Kidney (tissue), 14 donors: ENCODE results near the gene NOL6. TPM values are rescaled to one million over a fixed set of nuclear protein-coding genes. Genes with fewer than 3 reads are reported as not detected.
A peak's percentile ranks its signal among the peaks of the same experiment; 100 is the strongest.

Source experiments
- DNase-seq, 5 donors: peaks; one replicate each; pipeline ENCODE4 v3.0.0-alpha.2; 2013 to 2020
- FAIRE-seq: peaks from 2 replicates; lab custom pipeline; 2012; peaks lifted over from hg19 to GRCh38; lab: Jason Lieb, UNC
- H3K27ac ChIP-seq, 2 donors: one replicate each; pipeline ENCODE4 v1.7.0; 2013; ENCODE audit warnings: low read depth in 2 of 2, low read length in 2 of 2, inconsistent platforms in 1 of 2
- H3K27me3 ChIP-seq: one replicate; pipeline ENCODE4 v1.7.1; 2013; ENCODE audit warnings: low read length, inconsistent platforms; ENCODE audit not compliant: control insufficient read depth, insufficient read depth
- H3K36me3 ChIP-seq, 3 donors: one replicate each; pipeline versions ENCODE4 v1.7.0 to v1.7.1; 2013; ENCODE audit warnings: low read length in 3 of 3, control low read depth in 1 of 3, inconsistent platforms in 1 of 3; ENCODE audit not compliant: insufficient read depth in 3 of 3, control insufficient read depth in 2 of 3
- H3K4me1 ChIP-seq, 3 donors: one replicate each; pipeline versions ENCODE4 v1.7.0 to v1.7.1; 2013; ENCODE audit warnings: low read length in 3 of 3, inconsistent platforms in 1 of 3, low read depth in 1 of 3; ENCODE audit not compliant: control insufficient read depth in 2 of 3, insufficient read depth in 2 of 3
- H3K4me3 ChIP-seq, 3 donors: one replicate each; pipeline versions ENCODE4 v1.7.0 to v1.8.1; 2013; ENCODE audit warnings: low read length in 3 of 3, control low read depth in 1 of 3, inconsistent platforms in 1 of 3
- H3K9ac ChIP-seq, 3 donors: one replicate each; pipeline versions ENCODE4 v1.7.0 to v1.7.1; 2013; ENCODE audit warnings: low read length in 3 of 3, control low read depth in 1 of 3, inconsistent platforms in 1 of 3
- H3K9me3 ChIP-seq, 3 donors: one replicate each; pipeline versions ENCODE4 v1.7.0 to v1.7.1; 2013; ENCODE audit warnings: low read length in 3 of 3, control low read depth in 1 of 3, inconsistent platforms in 1 of 3; ENCODE audit not compliant: control insufficient read depth in 2 of 3, insufficient read depth in 1 of 3
- intact Hi-C: fragments of 100-400 bp; cut with DNase I; formaldehyde crosslinking; loops from one replicate; pipeline ENCODE4 v1.11.1; 2022
- polyA plus RNA-seq: library from polyadenylated mRNA; stranded (reverse); fragments of 350-450 nt; fragmentation: Illumina TruSeq; extraction: RNeasy Lipid Tissue Mini Kit (QIAGEN cat#74804); gene quantifications from one replicate; pipeline ENCODE4 v1.2.3, GENCODE V29; 2014; ENCODE audit warnings: low read depth, low replicate concordance; ENCODE audit not compliant: insufficient read depth
- total RNA-seq: library from RNA; stranded (reverse); fragmentation: NEBNext Ultra II Directional; extraction: Animal tissue kit (Norgen Biotek cat#: 25700); gene quantifications from one replicate; pipeline ENCODE4 v1.2.1, GENCODE V29; 2021
- TF ChIP-seq, protein P1 (sequence below): IDR thresholded peaks from 3 replicates; pipeline ENCODE4 v1.5.1; 2012; ENCODE audit warnings: mild to moderate bottlenecking, moderate library complexity, borderline replicate concordance; ENCODE audit not compliant: insufficient read depth; ENCODE audit errors: extremely low read depth
- donor health status: control.
- donor health status: control.
- donor health status: control.
- donor health status: control.
- donor health status: control.
- donor health status: DM: yes; HTN: yes; CAD: no.
- donor health status: Normal renal cell carcinoma (clear cell type).

NOL6 gene
- total and polyA plus RNA-seq, 2 donors from 2014 or later: 10.8 to 32.8 TPM

DNA sequence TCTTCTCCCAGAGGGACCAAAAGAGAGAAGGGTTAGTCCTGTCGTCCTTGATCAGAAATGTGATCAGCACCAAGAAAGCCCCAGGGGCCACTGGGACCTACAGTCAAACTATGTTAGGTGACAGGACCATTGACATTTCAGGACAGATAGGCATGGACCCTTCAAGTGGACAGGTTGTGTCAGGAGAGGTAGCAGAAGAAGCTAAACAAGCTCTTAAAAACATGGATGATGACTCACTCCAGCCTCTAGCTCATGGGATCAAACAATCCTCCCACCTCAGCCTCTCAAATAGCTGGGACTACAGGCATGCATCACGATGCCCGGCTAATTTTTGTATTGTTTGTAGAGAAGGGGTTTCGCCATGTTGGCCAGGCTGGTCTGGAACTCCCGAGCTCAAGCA lies 24.0 kb downstream of the NOL6 start:
- FAIRE-seq (no peak), DNase-seq (no peak)
- H3K9me3 ChIP-seq: no peaks in the 10 kb centered on the region
- TF ChIP-seq, protein P1, sequence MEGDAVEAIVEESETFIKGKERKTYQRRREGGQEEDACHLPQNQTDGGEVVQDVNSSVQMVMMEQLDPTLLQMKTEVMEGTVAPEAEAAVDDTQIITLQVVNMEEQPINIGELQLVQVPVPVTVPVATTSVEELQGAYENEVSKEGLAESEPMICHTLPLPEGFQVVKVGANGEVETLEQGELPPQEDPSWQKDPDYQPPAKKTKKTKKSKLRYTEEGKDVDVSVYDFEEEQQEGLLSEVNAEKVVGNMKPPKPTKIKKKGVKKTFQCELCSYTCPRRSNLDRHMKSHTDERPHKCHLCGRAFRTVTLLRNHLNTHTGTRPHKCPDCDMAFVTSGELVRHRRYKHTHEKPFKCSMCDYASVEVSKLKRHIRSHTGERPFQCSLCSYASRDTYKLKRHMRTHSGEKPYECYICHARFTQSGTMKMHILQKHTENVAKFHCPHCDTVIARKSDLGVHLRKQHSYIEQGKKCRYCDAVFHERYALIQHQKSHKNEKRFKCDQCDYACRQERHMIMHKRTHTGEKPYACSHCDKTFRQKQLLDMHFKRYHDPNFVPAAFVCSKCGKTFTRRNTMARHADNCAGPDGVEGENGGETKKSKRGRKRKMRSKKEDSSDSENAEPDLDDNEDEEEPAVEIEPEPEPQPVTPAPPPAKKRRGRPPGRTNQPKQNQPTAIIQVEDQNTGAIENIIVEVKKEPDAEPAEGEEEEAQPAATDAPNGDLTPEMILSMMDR: no peak
- peaks cover 3 to 23% (median 16%) of the 10 kb centered on the region in 3 donors for H3K4me1 ChIP-seq
- H3K4me3 ChIP-seq: no peak overlapping the region
- H3K9ac ChIP-seq: no peak overlapping the region
- intact Hi-C loops: no loop called here
- no peak overlapping the region for H3K27ac ChIP-seq
- H3K36me3 ChIP-seq: no peaks in the 10 kb centered on the region
- H3K27me3 ChIP-seq: no peaks in the 10 kb centered on the region

DNA sequence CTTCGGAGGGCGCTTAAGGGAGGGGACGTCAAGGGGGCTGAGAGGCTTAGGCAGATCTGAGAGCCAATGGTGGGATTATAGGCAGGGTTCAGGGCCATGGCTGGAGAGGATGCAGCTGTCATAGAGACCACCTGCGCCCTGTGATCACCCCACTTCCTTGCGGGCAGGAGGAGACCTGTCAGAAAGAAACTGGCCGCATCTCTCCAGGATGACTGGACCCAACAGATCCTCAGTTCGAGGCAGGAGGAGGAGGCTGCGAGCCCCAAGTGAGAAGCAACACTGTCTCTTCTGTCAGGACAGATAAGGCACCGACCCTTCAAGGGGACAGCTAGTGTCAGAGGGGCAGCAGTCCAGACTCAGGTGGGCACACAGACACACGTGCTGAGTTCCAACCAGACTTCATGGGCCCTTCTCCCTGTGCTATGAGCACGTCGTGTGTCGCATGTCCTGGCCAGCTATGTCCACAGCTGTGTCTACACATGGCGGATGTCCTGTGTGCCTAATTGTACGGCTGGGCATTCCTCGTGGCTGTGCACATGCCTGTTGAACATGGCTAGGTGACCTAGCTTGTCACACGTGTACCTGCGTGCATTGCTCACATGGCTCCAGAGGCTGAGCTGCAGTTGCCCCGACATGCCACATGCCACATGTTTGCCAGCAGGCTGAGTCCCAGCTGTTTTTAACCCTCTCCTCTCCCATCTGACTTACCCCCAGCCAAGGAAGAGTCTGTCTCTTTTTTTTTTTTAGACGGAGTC lies 25.7 kb downstream of the NOL6 start:
- TF ChIP-seq, protein P1: no peak
- Histone ChIP-seq H3K9ac (peak overlapping the region in 1 of 3 donors; percentile 46), H3K27ac (peak overlapping the region; percentile 63 to 76), H3K36me3 (peaks cover 0 to 2% (median 0%) of the 10 kb centered on the region in 3 donors), H3K4me3 (peak overlapping the region in 2 of 3 donors; percentile 60 to 72), H3K27me3 (no peaks in the 10 kb centered on the region), H3K4me1 (peaks cover 3 to 26% (median 18%) of the 10 kb centered on the region in 3 donors), H3K9me3 (no peaks in the 10 kb centered on the region)
- FAIRE-seq: no peak
- intact Hi-C loops: no loop called here
- no peak for DNase-seq

DNA sequence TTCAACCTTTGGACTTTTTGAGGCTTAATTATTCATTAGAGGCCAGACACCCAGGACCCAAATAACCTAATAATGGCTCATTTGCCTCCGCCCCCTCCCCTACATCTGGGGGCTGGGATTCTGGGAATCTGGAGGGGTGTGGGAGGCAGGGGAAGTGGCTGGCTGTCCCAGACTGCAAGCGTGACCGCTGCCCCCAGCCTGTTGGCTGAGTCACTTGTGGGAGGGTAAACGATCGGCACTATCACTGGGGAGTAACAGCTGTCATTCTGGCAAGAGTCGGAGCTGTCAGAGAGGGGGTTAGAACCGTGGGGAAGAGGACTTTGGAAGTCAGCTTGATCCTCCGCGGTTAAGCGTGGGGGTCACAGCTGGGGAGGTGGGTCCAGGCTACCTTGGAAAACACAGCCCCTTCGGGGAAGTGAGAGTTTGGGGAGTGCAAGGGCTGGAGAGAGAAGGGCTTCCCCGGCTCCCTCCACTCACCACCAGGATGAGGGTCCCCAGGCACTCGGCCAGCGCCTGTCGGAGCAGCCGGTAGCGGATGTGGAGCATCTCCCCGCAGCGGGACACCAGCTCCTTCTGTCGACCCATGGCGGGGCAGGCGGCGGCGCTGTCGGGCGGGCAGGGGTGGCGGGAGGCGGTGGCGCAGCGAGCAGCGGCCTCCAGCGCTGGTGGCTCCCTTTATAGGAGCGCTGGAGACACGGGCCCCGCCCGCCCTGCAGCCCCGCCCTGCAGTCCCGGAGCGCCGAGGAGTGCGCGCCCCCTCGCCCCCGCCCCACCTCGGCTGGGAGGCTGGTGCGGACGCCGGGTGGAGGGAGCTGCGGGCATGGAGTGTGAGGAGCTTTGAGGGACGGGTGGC lies 26.6 kb downstream of the NOL6 start, which contains the start of gene AQP3:
AQP3 (minus strand) TSS at position 648 of the 853 bp plus-strand sequence; CDS start at position 585, 63 bp downstream.
- H3K9me3 ChIP-seq: no peaks in the 10 kb centered on the region
- peaks cover 0 to 6% (median 0%) of the 10 kb centered on the region in 3 donors for H3K36me3 ChIP-seq
- FAIRE-seq (no peak), DNase-seq (peak; percentile 79 to 91 (median 85))
- peak within 1 kb of the TSS; percentile 88 to 92 for H3K27ac ChIP-seq
- peak within 1 kb of the TSS; percentile 15 to 79 (median 72) for H3K9ac ChIP-seq
- H3K27me3 ChIP-seq: no peaks in the 10 kb centered on the region
- intact Hi-C loops: no loop called here
- peak within 1 kb of the TSS; percentile 53 to 86 (median 72) for H3K4me3 ChIP-seq
- peaks cover 3 to 26% (median 18%) of the 10 kb centered on the region in 3 donors for H3K4me1 ChIP-seq
- TF ChIP-seq, protein P1: peak; percentile 22
